PC-3 (cell line): Measurements from ENCODE around the gene PLA2G4D.

Source experiments
- CTCF ChIP-seq: fragments of 300-600 bp; sonication (generic); conservative IDR thresholded peaks from 2 replicates; pipeline ENCODE4 v1.5.1; 2017; ENCODE audit warnings: antibody characterized with exemption, low read depth, mild to moderate bottlenecking, low read length
- EZH2 ChIP-seq: fragments of 300-600 bp; sonication (generic); IDR thresholded peaks from one replicate; pipeline ENCODE4 v1.6.1; 2017; ENCODE audit warnings: antibody characterized with exemption, mild to moderate bottlenecking, low read length; ENCODE audit not compliant: unreplicated experiment
- EZH2phosphoT487 ChIP-seq: fragments of 300-600 bp; sonication (generic); IDR thresholded peaks from 2 replicates; pipeline ENCODE4 v1.6.1; 2018; ENCODE audit warnings: mild to moderate bottlenecking, antibody characterized with exemption, low read length, borderline replicate concordance

GRCh38 chr15:42138411-42138810, 44.0 kb upstream of the PLA2G4D start:
- no peak for TF ChIP-seq EZH2
- TF ChIP-seq CTCF = no peak
- no peak for TF ChIP-seq EZH2phosphoT487
